ENCODE measurements around the gene HAP1. TPM values are rescaled to one million over a fixed set of nuclear protein-coding genes. Genes with fewer than 3 reads are reported as not detected.
"Not testable (repeated sequence)": the region's sequence is repeated elsewhere in the genome, so short reads cannot be mapped to it uniquely, and the experiment has no call there.

Gene HAP1
- total RNA-seq, 2 experiments from 2014 or later, result 0.08 TPM; not detected in 1

DNA sequence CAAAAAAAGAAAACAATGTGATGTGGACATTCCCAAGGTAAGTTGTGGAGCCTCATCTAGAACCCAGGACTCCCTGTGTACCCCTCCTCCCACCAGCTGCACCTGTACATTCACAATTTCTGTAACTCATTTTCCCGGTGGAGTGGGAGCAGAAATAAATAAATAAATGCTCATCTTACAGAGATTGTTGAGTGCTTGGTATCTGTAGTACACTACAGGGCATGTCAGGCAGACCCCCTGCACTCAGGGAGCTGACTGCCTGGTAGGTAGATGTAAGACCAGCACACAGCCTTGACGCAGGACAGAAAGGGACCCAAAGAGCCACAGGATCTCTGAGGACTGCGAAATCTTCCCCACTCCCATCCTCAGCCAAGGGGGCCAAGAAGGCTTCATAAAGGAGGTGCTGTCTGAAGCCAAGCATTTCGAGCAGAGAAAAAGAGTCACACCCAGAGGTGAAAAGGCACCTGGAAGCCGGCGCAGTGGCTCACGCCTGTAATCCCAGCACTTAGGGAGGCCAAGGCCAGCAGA is 39.2 kb downstream of the HAP1 start:
- peak overlapping the region; percentile 8 for H3K27ac Mint-ChIP-seq
- peaks cover 7% of the 10 kb centered on the region for H3K27me3 Mint-ChIP-seq
- DNase-seq, result no peak
- no peaks in the 10 kb centered on the region for H3K9me3 Mint-ChIP-seq
- H3K36me3 Mint-ChIP-seq, result peaks cover 32% of the 10 kb centered on the region
- H3K4me3 Mint-ChIP-seq, result no peak overlapping the region
- H3K4me1 Mint-ChIP-seq, result peaks cover 22% of the 10 kb centered on the region

DNA sequence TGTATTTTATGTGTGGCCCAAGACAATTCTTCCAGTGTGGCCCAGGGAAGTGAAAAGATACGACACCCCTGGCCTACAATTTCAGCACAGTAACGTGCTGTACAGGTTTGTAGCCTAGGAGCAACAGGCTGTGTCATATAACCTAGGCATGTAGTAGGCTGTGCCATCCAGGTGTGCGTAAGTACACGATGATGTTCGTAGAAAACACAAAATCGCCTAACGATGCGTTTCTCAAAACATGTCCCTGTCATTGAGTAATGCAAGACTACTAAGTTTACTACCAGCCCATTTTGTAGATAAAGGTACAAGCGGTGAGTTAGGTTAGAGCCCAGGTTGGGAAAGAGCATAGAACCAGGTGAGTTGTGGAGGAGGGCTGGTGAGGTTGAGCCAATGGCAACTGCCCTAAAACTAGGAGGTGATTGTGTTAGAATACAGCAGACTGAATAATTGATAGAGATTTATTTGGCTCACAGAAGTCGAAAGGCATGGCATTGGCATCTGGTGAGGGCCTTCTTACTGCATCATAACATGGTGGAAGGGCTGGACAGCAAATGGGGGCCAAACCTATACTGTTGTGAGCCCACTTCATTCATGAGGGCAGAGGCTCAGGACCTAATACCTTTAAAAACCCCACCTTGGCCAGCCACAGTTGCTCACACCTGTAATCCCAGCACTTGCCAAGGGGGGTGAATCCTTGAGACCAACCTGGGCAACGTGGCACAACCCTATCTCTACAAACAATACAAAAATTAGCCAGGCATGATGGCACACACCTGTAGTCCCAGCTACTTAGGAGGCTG is 41.5 kb downstream of the HAP1 start:
- H3K27me3 Mint-ChIP-seq, result peaks cover 7% of the 10 kb centered on the region
- no peak for DNase-seq
- peaks cover 22% of the 10 kb centered on the region for H3K4me1 Mint-ChIP-seq
- peak overlapping the region; percentile 20 for H3K4me3 Mint-ChIP-seq
- H3K9me3 Mint-ChIP-seq, result no peaks in the 10 kb centered on the region
- peak overlapping the region; percentile 34 for H3K27ac Mint-ChIP-seq
- peaks cover 47% of the 10 kb centered on the region for H3K36me3 Mint-ChIP-seq

DNA sequence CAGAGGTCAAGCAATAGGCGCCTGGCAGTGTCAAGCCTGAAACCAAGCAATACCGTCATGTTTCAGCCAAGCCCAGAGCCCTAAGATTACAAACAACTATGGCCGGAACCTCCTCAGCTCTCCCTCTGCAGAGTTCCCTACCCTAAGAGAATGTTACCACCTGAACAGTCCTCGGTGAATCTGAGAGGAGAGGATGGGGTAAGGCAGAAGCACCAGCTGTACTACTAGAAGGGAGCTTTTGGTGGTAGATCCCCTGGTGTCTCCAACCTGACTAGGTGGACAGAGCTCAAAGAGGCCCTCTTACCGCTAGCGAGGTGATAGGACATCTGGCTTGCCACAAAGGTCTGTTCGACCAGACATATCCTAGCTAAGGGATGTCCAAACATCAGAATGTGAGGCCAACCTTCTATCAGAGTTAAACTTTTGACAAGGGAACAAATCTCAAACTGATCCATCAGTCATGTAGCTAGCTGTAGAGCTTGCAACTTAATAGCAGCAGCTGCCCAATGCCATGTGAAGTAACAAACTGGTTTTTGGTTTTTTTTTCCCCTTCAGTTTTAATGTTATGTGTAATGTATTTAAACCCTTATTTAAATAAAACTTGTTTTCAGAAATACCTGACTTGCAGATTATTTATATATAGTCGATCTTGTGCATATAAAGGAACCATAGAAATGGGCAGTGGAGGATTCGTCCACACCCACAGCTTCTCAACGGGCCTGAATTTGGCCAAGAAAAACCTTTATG is 43.2 kb downstream of the HAP1 start:
- H3K9me3 Mint-ChIP-seq, result no peaks in the 10 kb centered on the region
- no peak for DNase-seq
- peak overlapping the region; percentile 99 for H3K27ac Mint-ChIP-seq
- H3K4me1 Mint-ChIP-seq, result peaks cover 24% of the 10 kb centered on the region
- peaks cover 7% of the 10 kb centered on the region for H3K27me3 Mint-ChIP-seq
- H3K36me3 Mint-ChIP-seq, result peaks cover 47% of the 10 kb centered on the region
- peak overlapping the region; percentile 87 for H3K4me3 Mint-ChIP-seq

DNA sequence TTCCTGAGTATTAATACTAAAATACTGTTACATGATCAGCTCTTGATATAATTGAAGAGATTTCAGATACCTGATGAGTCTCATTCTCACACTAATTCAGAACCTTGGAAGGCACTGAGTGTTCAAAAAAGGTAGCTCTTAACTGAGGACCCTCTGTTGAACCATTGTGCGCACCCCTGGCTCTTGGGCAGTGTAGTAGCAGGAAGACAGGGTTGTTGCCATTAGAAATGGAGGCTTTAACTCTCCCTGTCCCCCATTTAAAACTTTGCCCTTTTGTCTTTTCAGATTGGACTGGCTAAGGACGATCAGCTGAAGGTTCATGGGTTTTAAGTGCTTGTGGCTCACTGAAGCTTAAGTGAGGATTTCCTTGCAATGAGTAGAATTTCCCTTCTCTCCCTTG is 43.9 kb downstream of the HAP1 start:
- Mint-ChIP-seq H3K36me3 (peaks cover 45% of the 10 kb centered on the region), H3K4me1 (peaks cover 22% of the 10 kb centered on the region), H3K27ac (peak overlapping the region; percentile 99), H3K9me3 (no peaks in the 10 kb centered on the region), H3K4me3 (peak overlapping the region; percentile 87), H3K27me3 (peaks cover 7% of the 10 kb centered on the region)
- DNase-seq, result no peak

DNA sequence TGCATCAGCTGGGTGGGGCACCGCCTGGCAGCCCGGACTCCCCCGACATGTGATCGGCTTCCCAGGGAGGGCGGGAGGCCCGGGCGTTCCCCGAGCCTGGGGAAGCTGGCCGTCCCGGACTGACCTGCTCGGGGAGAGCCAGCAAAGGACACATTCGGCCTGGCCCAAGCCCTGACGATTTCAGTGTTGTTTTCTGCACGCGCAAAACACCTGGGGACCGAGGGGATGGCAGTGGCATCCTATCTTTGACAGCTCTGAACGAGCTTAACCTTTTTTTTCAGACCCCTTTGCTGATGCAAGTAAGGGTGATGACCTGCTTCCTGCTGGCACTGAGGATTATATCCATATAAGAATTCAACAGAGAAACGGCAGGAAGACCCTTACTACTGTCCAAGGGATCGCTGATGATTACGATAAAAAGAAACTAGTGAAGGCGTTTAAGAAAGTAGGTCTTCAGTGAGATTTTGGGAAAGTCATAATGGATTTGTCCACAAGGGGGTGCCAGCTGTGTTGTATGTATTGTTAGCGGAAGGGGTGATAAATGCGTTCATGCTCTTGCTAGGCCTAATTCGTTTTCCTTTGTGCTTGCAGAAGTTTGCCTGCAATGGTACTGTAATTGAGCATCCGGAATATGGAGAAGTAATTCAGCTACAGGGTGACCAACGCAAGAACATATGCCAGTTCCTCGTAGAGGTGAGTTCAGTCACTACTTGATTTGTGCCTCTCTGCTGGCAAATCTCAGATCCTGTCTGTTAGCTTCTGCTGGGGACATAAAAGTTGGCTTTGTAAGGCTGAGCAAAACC is 44.7 kb downstream of the HAP1 start:
- Mint-ChIP-seq H3K4me3 (peak overlapping the region; percentile 87), H3K4me1 (peaks cover 22% of the 10 kb centered on the region), H3K27ac (peak overlapping the region; percentile 99), H3K9me3 (no peaks in the 10 kb centered on the region), H3K36me3 (peaks cover 45% of the 10 kb centered on the region), H3K27me3 (peaks cover 7% of the 10 kb centered on the region)
- DNase-seq, result peak; percentile 37

DNA sequence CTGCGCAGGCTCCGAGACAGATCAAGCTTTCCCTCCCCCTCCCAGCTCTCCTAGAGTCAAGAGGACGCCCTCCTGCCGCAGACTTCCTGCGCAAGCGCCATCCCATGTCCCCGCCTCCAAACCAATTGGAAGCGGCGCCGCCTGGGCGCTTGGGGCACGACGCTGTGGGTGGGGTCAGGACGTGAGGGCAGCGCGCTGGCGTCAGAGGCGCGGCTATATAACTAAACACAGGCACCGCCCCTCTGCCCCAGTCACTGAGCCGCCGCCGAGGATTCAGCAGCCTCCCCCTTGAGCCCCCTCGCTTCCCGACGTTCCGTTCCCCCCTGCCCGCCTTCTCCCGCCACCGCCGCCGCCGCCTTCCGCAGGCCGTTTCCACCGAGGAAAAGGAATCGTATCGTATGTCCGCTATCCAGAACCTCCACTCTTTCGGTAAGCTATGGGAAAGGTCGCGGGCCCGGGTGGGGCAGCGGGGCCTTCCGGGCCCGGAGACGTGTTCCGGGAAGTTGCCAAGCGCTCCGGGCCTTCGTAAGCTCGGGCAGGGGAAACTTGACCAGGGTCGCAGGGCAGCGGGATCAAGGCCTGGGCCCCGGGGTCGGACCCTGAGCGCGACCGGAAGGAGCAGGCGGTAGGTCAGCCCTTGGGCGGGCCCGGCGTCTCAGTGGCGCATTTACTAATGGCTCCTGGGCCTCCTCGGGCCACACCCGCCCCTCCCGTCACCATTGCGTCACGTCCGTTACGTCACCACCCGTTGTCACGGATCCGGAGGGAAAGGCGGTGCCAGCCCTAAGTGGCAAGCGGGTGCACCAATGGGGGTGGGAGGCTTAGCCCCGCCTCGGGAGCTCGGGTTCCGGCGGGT is 45.6 kb downstream of the HAP1 start, which contains the start of gene EIF1:
TSS of gene EIF1 (plus strand) at position 245 of the 856 bp plus-strand sequence. CDS start at position 399, 154 bp downstream.
- Mint-ChIP-seq H3K36me3 (peaks cover 44% of the 10 kb centered on the region), H3K9me3 (no peaks in the 10 kb centered on the region), H3K27me3 (peaks cover 7% of the 10 kb centered on the region), H3K4me3 (peak within 1 kb of the TSS; percentile 87), H3K4me1 (peaks cover 22% of the 10 kb centered on the region), H3K27ac (peak within 1 kb of the TSS; percentile 99)
- DNase-seq, result peak; percentile 99

DNA sequence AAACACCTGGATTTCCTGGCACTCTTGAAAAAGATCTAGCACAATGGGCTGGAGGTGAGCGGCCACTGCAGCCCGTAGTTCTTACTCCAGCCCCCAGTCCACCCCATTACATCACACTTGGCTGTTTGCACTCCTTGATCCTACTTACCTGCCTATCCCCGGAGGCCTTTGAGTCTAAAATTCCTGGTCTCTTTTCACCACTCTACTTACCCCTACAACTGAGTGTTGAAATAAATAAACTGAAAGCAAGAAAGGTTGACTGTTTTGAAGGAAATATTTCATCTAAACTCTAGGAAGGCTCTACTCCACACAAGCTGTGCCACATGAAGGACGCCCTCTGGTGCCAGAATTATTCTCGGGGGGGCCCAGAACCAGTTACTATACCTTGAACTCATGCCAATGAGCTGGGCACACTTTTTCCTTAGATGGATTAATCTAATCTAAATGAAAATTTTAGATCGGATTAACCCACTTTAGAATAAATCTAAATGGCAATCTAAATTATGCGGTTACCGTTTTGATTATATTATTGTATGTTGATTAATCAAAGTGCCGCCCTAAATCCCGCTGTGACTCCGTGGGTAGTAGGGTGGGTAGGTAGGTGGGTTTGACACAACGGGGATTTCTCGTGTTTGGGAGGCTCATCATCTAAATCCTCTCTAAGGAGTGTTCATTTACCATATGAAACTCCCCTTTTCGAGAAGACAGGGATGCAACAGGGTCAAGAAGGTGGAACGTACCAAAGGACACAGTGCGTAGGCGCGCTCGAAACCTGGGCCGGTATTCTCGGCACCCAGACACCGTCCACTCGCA is 46.4 kb downstream of the HAP1 start:
- DNase-seq, result peak; percentile 58
- H3K27ac Mint-ChIP-seq, result peak overlapping the region; percentile 99
- H3K36me3 Mint-ChIP-seq, result peaks cover 42% of the 10 kb centered on the region
- peak overlapping the region; percentile 87 for H3K4me3 Mint-ChIP-seq
- no peaks in the 10 kb centered on the region for H3K9me3 Mint-ChIP-seq
- H3K27me3 Mint-ChIP-seq, result peaks cover 7% of the 10 kb centered on the region
- H3K4me1 Mint-ChIP-seq, result peaks cover 19% of the 10 kb centered on the region

DNA sequence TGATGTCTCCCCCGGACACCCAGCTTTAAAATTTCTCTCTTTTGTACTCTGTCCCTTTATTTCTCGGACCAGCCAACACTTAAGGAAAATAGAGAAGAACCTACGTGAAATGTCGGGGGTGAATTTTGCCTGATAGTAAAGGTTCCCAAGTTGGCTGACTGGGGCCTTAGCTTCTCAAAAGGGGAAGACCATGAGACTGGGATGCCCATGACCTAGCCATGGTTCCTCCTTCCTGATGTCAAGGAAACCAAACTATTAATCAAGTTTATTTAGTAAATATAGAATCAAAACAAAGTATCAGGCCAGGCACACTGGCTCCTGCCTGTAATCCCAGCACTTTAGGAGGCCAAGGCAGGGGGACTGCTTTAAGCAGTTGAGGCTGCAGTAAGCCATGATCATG is 48.2 kb downstream of the HAP1 start:
- H3K27me3 Mint-ChIP-seq, result no peaks in the 10 kb centered on the region
- H3K4me1 Mint-ChIP-seq, result peaks cover 13% of the 10 kb centered on the region
- H3K9me3 Mint-ChIP-seq, result no peaks in the 10 kb centered on the region
- H3K27ac Mint-ChIP-seq, result no peak overlapping the region
- H3K4me3 Mint-ChIP-seq, result no peak overlapping the region
- peaks cover 26% of the 10 kb centered on the region for H3K36me3 Mint-ChIP-seq
- DNase-seq, result no peak

DNA sequence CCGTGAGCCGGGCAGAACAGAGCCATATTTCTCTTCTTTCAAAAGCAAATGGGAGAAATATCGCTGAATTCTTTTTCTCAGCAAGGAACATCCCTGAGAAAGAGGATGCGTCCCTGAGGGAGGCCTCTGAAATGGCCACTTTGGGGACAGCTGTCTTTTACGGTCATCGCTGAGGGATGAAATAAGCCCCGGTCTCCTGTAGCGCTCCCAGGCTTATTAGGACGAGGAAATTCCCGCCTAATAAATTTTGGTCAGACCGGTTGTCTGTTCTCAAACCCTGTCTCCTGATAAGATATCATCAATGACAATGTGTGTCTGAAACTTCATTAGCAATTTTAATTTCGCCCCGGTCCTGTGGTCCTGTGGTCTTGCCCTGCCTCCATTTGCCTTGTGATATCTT is 48.7 kb downstream of the HAP1 start:
- H3K9me3 Mint-ChIP-seq, H3K4me1 Mint-ChIP-seq, DNase-seq, H3K27me3 Mint-ChIP-seq, H3K27ac Mint-ChIP-seq, H3K4me3 Mint-ChIP-seq: not testable (repeated sequence)
- H3K36me3 Mint-ChIP-seq, result peaks cover 21% of the 10 kb centered on the region

DNA sequence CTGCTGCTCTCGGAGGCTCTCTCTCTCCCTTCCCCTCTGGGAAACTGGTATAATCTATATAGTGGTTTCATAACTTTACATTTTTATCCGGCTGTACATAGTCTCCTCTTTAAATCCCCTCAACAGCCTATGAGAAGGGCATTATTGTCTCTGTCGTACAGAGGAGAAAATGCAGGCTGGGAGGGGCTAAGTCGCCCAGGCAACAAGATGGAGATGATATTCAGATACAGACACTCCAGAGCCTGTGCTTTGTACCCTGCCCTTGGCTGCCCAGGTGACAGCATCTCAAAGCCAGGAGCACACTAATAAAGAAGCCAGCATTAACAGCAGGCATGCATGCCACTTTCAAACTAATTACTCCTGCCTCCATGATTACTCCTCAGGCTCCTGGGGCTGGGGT is 50.4 kb downstream of the HAP1 start:
- H3K4me3 Mint-ChIP-seq, result no peak overlapping the region
- H3K4me1 Mint-ChIP-seq, result peaks cover 18% of the 10 kb centered on the region
- H3K27me3 Mint-ChIP-seq, result no peaks in the 10 kb centered on the region
- H3K9me3 Mint-ChIP-seq, result no peaks in the 10 kb centered on the region
- no peak for DNase-seq
- H3K27ac Mint-ChIP-seq, result no peak overlapping the region
- peaks cover 4% of the 10 kb centered on the region for H3K36me3 Mint-ChIP-seq

DNA sequence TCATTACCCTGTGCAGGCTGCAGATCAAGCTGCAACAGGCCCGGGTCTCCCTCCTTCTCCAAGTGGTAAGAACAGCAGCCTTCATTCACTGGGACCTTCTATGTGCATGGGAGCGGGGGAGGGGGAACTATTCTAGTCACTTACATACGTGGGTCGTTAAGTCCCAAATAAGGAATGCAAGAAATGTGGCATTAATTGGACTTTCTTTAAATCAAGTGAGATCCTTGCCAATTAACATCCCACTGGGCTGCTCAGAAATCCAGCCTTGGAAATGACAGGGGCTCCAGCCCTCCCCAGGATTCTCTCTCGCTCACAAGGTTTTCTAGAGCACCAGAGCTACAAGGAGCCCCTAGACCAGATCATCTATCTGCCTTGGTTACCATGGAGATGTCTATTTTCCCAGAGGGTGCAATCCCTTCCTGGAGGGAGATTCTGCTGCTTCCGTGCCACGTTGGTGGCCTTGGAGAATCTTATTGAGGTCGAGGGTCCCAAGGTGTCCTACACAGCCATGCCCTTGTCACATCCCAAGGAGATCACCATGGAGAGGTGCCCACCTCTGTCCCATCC is 50.9 kb downstream of the HAP1 start:
- DNase-seq, result no peak
- Mint-ChIP-seq H3K27ac (no peak overlapping the region), H3K27me3 (no peaks in the 10 kb centered on the region), H3K36me3 (peaks cover 2% of the 10 kb centered on the region), H3K9me3 (peaks cover 1% of the 10 kb centered on the region), H3K4me3 (no peak overlapping the region), H3K4me1 (peaks cover 22% of the 10 kb centered on the region)

DNA sequence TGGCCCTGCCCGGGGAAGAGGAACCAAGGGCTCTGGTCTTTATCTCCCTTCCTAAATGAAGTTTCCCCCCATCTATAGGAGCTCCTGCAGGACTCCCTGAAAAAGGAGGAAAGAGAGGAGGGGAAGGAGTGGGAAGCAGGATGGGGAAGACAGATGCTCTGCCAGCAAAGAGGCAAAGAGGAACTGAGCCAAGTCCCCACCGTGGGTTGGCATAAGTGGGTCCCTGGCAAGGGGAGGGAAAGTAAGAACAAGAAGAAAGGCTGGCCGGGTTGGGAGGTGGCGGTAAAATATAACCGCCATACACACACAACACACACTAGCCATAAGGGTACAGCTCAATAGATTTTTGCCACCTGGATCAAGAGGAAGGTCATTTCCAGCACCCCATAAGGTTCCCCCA is 51.8 kb downstream of the HAP1 start:
- Mint-ChIP-seq H3K27me3 (no peaks in the 10 kb centered on the region), H3K36me3 (peaks cover 6% of the 10 kb centered on the region), H3K4me3 (no peak overlapping the region), H3K4me1 (peaks cover 23% of the 10 kb centered on the region), H3K27ac (no peak overlapping the region), H3K9me3 (peaks cover 5% of the 10 kb centered on the region)
- DNase-seq, result no peak

DNA sequence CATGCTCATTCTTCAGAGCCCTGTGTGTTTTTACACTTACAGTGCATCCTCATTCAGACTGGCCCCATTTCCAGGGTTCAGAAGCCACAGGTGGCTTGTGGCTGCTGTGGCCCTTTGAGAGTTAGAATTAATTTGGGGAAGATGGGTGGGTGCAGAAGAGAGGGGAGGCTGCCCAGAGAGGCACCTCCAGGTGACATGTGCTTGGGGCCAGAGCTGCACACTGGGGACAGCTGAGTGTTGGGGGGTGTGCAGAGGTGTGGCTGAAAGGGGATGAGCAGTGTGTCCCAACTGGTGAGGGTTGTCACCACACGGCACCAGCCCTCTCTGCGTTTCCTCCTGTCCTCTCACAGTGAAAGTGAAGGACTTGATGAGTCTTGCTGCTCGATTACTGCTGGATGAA is 52.7 kb downstream of the HAP1 start:
- H3K36me3 Mint-ChIP-seq, result peaks cover 6% of the 10 kb centered on the region
- H3K27ac Mint-ChIP-seq, result no peak overlapping the region

More for the DNA sequence above, 52.7 kb downstream of the HAP1 start:
- H3K9me3 Mint-ChIP-seq, result peaks cover 5% of the 10 kb centered on the region
- peaks cover 21% of the 10 kb centered on the region for H3K4me1 Mint-ChIP-seq
- H3K4me3 Mint-ChIP-seq, result no peak overlapping the region
- no peaks in the 10 kb centered on the region for H3K27me3 Mint-ChIP-seq
- no peak for DNase-seq
